Measurements from ENCODE around the gene TLCD3A. TPM values are rescaled to one million over a fixed set of nuclear protein-coding genes. Genes with fewer than 3 reads are reported as not detected.

TLCD3A gene
- total and polyA plus RNA-seq, 9 of the 15 experiments (the other 6 are each of a cell fraction or from before 2014, with no cell fraction given): 1.3 to 13.5 (median 7.3) TPM

DNA sequence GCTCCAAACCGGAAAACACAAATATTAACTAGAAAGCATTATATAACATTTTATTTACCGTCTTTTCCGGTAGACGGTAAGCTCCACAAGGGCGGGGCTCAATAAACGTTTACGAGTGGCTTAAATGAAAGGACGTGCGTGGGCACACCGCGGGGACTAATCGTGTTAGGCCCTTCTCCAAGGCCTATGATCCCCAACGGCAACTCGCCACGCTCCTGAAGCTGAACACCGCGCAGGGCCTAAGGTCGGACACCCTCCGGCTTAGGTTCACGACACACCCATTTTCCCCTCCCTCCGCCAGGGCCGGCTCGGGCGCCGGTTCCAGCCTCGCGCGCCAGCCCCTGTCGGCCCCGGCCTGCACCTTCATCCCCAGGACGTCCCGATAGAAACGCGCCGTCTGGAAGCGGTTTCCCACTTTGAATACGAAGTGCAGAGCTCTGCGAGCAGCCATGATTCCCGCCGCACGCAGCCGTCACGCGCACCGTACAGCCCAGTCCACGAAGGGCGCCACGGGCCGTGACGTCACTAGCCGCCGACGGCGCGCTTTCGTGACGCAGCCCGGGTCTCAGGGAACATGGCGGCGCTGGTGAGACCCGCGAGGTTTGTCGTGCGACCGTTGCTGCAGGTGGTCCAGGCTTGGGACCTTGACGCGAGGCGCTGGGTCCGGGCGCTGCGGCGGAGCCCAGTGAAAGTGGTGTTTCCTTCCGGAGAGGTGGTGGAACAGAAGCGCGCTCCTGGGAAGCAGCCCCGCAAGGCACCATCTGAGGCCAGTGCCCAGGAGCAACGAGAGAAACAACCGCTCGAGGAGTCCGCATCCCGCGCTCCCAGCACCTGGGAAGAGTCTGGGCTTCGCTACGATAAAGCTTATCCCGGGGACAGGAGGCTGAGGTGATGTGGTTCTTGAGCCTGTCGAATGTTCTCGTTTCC lies 49.7 kb downstream of the TLCD3A start, which contains the start of the genes GLOD4 and MRM3 (continued):
- TF ChIP-seq, protein P1, sequence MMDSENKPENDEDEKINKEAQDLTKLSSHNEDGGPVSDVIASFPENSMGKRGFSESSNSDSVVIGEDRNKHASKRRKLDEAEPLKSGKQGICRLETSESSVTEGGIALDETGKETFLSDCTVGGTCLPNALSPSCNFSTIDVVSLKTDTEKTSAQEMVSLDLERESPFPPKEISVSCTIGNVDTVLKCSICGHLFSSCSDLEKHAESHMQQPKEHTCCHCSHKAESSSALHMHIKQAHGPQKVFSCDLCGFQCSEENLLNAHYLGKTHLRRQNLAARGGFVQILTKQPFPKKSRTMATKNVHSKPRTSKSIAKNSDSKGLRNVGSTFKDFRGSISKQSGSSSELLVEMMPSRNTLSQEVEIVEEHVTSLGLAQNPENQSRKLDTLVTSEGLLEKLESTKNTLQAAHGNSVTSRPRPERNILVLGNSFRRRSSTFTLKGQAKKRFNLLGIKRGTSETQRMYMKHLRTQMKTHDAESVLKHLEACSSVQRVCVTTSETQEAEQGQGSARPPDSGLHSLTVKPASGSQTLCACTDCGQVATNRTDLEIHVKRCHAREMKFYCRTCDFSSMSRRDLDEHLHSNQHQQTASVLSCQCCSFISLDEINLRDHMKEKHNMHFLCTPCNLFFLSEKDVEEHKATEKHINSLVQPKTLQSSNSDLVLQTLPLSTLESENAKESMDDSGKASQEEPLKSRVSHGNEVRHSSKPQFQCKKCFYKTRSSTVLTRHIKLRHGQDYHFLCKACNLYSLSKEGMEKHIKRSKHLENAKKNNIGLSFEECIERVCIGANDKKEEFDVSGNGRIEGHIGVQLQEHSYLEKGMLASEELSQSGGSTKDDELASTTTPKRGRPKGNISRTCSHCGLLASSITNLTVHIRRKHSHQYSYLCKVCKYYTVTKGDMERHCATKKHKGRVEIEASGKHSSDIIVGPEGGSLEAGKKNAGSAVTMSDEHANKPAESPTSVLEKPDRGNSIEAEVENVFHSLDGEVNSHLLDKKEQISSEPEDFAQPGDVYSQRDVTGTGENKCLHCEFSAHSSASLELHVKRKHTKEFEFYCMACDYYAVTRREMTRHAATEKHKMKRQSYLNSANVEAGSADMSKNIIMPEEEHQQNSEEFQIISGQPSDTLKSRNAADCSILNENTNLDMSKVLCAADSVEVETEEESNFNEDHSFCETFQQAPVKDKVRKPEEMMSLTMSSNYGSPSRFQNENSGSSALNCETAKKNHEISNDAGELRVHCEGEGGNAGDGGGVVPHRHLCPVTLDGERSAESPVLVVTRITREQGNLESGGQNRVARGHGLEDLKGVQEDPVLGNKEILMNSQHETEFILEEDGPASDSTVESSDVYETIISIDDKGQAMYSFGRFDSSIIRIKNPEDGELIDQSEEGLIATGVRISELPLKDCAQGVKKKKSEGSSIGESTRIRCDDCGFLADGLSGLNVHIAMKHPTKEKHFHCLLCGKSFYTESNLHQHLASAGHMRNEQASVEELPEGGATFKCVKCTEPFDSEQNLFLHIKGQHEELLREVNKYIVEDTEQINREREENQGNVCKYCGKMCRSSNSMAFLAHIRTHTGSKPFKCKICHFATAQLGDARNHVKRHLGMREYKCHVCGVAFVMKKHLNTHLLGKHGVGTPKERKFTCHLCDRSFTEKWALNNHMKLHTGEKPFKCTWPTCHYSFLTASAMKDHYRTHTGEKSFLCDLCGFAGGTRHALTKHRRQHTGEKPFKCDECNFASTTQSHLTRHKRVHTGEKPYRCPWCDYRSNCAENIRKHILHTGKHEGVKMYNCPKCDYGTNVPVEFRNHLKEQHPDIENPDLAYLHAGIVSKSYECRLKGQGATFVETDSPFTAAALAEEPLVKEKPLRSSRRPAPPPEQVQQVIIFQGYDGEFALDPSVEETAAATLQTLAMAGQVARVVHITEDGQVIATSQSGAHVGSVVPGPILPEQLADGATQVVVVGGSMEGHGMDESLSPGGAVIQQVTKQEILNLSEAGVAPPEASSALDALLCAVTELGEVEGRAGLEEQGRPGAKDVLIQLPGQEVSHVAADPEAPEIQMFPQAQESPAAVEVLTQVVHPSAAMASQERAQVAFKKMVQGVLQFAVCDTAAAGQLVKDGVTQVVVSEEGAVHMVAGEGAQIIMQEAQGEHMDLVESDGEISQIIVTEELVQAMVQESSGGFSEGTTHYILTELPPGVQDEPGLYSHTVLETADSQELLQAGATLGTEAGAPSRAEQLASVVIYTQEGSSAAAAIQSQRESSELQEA (IDR thresholded peaks at IDR 0.05; ENCODE audit: low read depth): peak; percentile 47; the same call in 1 of the 2 replicates
- TF ChIP-seq HMG20A (CRISPR knock-in tag; conservative IDR thresholded peaks at IDR 0.05) (no peak), MYBL2 (IDR thresholded peaks at IDR 0.05; ENCODE audit: low read depth) (no peak), MYBL2 (CRISPR knock-in tag; IDR thresholded peaks at IDR 0.05; ENCODE audit: borderline replicate concordance) (no peak), ZZZ3 (IDR thresholded peaks at IDR 0.05) (0 out of 2 replicates have a peak, but pooled peaks have one; percentile 40), PHTF2 (CRISPR knock-in tag; IDR thresholded peaks at IDR 0.05) (no peak), C11orf30 (IDR thresholded peaks at IDR 0.05; ENCODE audit: low read depth) (peak; percentile 99), RB1 (IDR thresholded peaks at IDR 0.05; ENCODE audit: low read depth) (peak; percentile 79; the same call in 1 of the 2 replicates)
- TF ChIP-seq, protein P2, sequence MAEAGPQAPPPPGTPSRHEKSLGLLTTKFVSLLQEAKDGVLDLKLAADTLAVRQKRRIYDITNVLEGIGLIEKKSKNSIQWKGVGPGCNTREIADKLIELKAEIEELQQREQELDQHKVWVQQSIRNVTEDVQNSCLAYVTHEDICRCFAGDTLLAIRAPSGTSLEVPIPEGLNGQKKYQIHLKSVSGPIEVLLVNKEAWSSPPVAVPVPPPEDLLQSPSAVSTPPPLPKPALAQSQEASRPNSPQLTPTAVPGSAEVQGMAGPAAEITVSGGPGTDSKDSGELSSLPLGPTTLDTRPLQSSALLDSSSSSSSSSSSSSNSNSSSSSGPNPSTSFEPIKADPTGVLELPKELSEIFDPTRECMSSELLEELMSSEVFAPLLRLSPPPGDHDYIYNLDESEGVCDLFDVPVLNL (CRISPR knock-in tag; IDR thresholded peaks at IDR 0.05; ENCODE audit: low read depth): peak; percentile 83
- TF ChIP-seq, protein P3, sequence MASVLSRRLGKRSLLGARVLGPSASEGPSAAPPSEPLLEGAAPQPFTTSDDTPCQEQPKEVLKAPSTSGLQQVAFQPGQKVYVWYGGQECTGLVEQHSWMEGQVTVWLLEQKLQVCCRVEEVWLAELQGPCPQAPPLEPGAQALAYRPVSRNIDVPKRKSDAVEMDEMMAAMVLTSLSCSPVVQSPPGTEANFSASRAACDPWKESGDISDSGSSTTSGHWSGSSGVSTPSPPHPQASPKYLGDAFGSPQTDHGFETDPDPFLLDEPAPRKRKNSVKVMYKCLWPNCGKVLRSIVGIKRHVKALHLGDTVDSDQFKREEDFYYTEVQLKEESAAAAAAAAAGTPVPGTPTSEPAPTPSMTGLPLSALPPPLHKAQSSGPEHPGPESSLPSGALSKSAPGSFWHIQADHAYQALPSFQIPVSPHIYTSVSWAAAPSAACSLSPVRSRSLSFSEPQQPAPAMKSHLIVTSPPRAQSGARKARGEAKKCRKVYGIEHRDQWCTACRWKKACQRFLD (CRISPR knock-in tag; IDR thresholded peaks at IDR 0.05): 0 out of 2 replicates have a peak, but pooled peaks have one; percentile 72
- TF ChIP-seq, protein P4, sequence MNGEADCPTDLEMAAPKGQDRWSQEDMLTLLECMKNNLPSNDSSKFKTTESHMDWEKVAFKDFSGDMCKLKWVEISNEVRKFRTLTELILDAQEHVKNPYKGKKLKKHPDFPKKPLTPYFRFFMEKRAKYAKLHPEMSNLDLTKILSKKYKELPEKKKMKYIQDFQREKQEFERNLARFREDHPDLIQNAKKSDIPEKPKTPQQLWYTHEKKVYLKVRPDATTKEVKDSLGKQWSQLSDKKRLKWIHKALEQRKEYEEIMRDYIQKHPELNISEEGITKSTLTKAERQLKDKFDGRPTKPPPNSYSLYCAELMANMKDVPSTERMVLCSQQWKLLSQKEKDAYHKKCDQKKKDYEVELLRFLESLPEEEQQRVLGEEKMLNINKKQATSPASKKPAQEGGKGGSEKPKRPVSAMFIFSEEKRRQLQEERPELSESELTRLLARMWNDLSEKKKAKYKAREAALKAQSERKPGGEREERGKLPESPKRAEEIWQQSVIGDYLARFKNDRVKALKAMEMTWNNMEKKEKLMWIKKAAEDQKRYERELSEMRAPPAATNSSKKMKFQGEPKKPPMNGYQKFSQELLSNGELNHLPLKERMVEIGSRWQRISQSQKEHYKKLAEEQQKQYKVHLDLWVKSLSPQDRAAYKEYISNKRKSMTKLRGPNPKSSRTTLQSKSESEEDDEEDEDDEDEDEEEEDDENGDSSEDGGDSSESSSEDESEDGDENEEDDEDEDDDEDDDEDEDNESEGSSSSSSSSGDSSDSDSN (IDR thresholded peaks at IDR 0.05; ENCODE audit: borderline replicate concordance in 1 of 2, low read depth in 2 of 2, low read length in 2 of 2): no peak

Measured in K562 (cell line).